GM21619 (cell line): ENCODE data around the gene AGXT.
"Not testable (repeated sequence)": the region's sequence is repeated elsewhere in the genome, so short reads cannot be mapped to it uniquely, and the experiment has no call there.

Experiments
- ATAC-seq: cut with Tn5 transposase; IDR thresholded peaks from one replicate; pipeline ENCODE4 v1.9.1; 2021; ENCODE audit not compliant: unreplicated experiment

Gene AGXT

DNA sequence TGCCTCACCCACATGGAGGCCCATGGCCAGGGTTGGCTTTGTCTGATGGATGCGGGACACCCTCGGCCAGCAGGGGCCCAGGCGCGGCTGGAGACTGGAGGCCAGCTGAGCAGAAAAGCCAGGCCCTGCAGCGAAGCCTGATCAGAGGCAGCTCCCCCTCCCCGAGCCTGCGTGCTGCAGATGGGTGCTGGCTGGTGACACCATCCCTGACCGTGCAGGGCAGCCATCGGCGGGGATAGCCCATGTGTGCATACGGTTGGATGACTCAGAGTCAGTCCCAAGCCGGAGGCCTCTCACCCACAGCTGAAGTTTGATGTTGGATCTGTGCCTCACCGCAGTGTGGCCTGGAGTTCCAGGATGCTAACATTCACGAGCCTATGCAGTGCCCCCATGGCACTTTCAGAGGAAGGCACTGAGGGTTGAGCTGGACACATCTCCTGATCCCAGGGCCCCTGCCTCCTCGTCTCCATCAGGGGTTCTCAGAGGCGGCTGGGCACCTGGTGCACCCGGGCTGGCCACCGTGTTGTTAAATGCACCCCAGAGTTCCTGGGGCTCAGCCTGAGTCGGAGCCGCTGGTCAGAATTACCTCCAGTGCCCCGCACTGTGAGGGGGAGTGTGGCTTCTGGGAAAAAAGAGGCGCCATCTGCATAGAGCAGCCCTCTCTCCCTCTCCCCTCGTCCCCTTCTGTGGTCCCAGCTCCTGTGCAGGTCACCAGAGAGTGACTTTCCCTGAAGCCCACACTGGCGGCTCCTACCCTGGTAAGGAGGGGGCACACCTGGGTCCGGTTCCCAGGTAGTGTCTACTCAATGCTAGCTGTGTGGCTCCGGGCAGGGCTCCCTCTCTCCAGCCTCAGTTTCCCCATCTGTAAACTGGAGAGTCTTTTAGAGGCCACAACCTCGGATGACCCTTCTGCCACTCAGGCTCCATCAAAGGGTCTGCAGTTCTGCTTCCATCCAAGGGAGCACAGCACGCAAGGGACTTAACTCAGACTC is 29.2 kb upstream of the AGXT start:
- ATAC-seq: no peak

DNA sequence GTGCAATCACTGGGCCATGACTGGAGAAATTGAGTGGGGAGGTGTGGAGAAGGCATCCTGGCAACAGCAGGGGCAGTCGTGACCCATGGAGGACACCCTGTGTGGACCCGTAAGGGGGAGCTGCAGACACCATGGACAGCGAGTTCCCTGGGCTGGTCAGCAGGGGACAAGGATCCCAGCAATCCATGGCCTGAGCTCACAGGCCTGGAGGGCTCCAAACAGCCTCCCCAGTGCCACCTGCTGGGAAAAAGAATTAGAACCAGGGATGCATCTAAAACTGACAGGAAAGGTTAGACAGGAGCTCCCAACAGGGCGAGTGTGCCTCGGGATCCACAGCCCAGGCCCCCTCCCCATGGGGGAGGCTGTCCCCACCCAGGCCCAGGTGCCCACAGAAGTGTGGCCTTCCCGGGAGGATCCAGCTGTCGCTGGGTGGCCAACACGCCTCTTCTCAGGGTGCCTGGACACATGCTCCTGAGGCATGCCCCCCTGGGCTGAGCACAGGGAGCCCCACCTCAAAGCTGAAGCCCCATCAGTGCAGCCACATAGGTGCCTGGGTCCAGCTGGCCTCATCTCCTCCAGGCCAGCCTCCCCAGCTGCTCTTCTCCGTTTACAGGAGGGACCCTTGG is 28.1 kb upstream of the AGXT start:
- no peak for ATAC-seq

DNA sequence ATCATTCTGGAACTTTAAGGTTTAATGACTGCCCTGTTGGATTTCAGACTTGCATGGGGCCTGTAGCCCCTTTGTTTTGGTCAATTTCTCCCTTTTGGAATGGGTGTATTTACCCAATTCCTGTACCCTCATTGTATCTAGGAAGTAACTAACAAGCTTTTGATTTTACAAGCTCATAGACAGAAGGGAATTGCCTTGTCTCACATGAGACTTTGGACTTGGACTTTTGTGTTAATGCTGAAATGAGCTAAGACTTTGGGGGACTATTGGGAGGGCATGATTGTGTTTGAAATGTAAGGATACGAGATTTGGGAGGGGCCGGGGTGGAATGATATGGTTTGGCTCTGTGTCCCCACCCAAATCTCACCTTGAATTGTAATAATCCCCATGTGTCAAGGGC is 22.3 kb upstream of the AGXT start:
- not testable (repeated sequence) for ATAC-seq

DNA sequence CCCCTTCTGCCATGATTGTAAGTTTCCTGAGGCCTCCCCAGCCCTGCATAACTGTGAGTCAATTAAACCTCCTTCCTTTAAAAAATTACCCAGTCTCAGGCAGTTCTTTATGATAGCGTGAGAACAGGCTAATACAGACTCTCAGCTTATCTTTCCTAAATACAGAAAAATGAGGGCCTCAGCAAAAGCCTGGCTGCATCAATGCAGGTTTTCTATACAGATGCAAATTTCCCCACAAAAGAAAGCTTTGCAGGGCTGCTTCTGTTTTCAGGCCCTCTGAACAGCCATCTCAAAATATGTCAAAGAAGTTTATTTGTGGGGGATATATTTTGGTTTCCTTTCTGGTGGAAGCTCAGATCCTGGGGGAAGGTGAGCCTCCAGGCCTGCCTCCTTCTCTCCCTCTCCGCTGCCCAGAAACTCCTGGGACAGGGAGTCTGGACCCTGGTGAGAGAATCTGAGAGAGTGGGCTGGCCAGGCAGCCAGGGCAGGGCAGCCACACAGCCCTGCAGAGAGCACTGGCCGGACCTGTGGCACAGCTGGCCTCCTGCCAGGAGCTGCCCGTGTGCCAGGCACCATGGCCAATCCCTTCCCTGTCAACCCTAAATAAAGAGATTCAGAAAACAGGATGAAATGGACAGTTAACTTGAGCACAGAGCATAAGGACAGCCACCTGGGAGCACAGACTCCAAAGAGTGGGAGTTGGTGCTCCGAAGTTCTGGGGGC is 21.6 kb upstream of the AGXT start:
- ATAC-seq: no peak

DNA sequence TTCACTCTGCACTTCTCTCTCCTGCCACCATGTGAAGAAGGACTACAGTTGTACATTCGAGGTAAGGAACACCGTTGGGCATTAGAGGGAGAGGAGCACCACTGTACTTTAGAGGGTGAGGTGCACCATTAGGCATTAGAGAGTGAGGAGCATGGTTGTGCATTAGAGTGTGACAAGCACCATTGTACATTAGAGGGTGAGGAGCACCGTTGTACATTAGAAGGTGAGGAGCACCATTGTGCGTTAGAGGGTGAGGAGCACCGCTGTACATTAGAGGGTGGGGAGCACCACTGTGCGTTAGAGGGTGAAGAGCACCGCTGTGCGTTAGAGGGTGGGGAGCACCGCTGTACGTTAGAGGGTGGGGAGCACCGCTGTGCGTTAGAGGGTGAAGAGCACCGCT is 20.8 kb upstream of the AGXT start:
- no peak for ATAC-seq

DNA sequence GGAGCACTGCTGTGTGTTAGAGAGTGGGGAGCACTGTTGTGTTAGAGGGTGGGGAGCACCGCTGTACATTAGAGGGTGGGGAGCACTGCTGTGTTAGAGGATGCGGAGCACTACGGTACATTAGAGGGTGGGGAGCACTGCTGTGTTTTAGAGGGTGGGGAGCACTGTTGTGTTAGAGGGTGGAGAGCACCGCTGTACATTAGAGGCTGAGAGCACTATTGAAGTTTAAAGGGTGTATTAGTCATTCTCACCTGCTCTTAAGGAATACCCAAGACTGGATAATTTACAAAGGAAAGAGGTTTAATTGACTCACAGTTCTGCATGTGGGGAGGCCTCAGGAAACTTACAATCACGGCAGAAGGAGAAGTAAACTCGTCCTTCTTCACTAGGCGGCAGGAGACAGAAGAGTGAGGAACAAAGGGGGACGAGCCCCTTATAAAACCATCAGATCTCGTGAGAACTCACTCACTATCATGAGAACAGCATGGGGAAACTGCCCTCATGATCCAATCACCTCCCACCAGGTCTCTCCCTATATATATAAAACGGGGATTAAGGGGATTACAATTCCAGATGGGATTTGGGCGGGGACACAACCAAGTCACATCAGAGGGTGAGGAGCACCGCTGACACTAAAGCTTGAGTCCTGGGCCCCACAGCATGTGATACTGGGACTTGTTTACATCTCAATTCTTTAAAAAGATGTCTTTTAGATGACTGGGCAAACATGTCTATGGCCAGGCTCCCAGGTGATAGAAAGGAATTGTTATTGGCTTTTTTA is 19.5 kb upstream of the AGXT start:
- no peak for ATAC-seq

DNA sequence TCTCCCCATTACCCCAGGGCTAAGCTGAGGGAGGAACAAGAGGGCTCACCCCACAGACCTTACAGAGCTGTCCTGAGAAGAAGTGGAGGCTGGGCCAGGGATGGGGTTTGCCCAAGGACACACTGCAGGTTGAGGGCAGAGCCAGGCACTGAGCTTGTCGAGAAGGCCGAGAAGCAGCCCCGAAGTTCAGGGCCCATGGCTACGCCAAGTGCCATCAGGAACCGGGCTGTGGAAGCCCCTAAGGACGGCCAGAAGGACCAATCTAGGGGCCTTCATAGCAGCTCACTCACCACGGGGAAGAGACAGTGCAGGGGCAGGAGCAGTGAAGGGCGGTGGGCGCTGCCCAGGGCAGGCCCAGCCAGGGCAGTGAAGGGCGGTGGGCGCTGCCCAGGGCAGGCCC is 18.6 kb upstream of the AGXT start:
- ATAC-seq: no peak

DNA sequence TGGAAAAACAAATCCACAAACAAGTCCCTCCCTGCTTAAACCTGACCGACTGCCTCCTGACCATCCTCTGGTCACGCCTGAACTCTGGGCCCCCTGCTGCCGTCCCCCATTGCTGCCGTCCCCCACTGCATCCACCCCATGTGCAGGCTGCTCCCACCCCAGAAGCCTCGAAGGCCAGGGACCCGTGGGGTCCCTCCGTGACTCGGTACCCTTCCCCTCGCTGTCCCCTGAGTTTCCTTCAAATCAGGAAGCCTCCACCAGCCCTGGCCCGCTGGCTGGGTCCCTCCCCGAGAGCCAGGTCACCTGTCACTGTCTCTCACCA is 17.9 kb upstream of the AGXT start:
- ATAC-seq: no peak

DNA sequence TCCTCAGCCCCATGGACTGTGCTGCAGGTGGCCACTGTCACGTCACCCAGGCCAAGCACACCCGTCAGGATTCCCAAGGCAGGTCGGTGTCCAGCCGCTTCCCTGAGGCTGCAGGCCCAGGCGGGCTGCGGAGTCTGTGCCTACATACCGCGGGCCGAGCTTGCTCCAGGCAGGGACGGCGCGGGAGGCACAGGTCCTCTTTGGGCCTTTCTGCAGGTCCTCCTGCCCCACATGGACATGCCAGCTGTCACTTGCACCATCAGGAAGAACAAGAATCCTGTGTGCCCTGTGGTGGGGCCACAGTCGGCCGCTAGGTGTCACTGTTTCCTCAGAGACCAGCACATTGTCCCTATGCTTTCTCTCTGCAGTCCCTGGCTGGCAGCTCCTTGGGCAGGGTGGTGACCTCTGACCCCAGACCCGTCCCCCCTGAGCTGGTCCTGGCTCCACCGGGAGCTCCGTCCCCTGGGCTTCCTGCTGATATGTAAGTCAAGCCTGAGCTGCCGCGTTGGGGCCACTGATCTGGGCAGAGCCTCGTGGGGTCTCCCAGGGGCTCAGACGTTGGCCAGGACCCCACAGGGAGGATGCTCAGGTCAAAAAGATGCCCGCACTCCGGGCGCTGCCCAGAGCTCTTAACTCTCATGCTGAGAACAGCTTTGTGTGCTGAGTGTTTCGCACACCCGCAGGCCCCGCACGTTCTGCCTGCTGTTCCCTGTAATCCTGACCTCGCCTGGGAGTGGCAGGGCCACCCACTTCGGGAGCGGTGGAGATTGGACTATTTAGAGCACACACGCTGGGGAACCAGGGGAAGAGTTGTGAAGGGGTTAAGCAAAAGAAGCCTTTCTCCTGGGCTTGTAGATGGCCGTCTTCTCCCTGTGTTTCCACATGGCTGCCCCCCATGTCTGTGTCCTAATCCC is 17.3 kb upstream of the AGXT start:
- no peak for ATAC-seq

DNA sequence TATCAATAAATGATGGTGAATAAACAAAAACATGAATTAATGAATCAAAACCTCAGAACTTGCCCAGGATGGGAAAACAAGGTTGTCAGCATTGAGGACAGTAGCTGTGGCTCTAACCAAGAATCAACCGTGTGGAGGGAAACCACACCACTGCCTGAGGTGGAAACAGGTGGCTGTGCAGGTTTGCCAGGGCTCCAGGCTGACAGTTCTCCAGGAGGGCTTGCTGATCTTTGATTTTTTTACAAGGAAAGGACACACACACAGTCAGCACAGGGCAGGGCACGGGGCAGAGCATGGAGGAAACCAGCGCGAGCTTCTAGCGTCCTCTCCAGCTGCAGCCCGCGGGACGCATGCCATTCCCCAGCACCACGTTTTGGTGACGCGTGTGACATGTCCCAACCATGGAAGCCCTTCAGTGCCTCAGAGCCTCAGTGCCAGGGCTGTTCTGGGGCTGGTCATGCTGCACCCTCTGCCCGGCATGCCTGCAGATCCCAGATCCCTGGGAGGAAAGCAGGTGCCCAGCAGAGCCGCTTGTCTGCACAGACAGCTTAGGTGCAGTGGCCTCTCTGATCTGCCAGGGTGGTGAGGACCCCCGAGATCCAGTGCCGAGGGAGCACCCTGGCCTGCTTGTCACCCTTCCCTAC is 15.8 kb upstream of the AGXT start:
- ATAC-seq: no peak

DNA sequence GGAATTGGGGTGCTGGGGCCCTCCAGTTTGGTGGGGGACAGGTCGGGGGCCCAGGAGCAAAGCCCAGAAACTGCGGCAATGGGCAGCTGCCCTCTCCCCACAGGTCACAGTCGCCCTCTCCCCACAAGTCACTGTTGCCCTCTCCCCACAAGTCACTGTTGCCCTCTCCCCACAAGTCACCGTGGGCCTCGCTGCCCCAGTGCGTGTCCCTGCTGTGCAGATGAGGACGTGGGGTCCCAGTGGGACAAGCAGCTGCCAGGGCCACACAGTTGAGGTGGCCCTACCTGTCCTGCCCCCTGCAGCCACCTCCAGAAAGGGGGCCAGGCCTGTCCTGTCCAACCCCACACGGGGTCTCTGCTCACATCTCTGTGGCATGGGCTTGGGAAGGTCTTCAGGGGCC is 13.0 kb upstream of the AGXT start:
- no peak for ATAC-seq

DNA sequence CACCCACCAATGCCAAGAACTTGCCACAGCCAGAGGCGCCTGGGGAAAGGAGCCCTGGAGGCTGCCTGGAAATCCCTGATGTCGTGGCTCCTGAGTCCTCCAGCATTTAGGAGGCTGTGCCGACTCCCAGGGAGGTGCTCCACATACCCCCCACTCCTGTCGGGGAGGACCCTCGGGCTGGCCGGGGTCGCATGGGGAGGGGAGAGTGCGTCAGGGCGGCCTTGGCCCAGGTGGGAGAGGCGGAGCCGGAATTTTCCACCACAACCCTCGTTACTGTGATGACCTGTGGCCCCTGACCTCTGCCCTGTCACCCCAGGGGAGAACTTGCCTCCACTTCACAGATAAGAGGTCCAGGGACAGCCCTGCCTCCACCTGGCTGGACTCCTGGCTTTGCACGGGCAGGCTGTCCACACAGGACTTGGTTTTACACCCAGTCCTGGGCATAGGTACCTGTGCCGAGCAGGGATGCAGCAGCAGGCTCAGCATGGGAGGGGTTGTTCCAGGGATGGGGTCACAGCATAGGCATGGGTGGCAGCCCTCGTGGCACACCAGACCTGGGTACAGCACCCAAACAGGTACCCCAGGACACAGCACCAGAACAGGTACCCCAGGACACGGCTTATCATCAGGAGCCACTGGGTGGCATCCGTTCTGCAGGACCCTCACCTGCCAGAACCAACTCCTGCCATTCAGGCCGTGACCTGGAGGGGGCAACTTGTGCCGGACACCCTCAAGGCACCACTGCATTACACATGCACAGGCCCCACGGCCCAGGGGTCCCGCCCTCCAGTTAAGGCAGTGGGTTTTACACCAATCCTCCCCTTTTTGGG is 12.3 kb upstream of the AGXT start:
- ATAC-seq: no peak

DNA sequence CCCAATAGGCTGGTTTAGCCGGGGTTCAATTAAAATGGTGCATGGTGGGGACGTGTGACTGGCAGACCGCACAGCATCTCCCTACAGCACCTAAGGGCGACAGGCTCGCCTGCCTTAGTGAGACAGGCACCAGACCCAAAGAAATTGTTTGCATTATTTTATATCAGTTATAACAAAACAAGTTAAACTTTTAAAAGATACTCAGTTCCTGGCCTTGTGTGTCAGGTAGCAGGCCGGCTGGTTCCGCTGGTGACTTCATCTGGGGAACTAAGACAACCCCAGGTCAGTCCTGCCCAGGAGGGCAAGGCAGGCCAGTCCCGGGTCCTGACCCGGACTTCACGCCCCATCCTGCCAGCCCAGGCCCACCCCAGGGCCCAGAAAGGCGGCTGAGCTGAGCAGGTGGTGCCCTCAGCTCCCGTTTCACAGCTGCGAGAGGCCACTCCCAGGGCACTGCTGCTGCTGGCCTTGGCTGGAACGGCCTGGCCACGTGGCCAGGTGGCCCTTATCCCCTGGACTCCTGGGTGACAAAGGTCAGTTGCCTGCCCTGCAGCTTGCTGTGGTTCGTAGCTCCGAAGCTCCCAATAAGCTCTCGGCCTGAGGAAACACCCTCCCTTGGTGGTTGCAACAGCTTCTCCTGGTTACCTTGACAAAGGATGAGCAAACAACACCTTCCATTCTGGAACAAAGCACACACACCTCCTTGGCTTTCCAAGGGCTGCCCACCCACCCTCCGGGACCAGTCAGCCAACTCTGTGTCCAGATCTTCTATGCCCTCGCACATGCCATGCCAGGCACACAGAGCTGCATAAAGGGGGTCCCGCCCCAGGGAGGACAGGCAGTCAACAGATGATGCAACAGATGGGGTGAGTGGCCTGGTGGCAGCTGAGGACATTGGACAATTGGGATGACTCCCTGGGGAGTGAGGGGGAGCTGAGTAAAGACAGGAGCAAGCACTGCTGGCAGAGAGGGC is 11.3 kb upstream of the AGXT start:
- no peak for ATAC-seq

DNA sequence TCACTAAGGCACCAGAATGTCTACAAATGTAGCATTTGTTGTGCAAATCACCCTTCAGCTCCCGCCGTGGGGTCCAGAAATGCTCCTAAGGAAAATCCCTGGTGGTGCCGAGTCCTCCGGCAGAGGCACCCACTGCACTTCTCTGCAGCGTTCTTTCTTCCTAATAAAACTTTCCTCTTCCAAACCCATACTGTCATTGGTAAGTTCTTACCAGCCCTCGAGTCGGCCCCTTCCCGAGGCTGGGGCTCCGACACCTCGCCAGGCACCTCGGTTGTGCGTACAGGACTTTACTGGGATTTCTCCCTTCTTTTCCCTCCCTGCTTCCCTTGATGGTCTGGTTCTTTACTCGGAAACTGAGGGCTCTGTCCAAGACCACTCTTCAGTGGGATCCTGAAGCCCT is 10.3 kb upstream of the AGXT start:
- no peak for ATAC-seq

DNA sequence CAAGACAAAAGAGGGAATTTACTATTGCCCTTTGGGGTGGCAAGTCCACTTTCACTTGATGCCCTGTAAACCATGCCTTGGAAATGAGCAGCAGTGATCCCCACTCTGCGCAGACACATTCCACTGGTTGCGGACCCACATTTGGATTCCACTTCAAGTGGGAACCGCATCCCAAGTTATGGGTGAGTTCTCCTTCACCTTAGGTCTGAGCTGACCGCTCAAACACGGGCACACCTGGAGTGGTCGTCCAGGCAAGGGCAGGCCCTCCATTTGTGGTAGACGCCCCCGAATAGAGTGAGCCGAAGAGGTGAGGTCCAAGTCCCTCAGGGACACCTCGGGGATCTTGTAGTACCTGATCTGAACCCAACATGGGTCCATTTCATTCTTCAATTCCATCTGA is 9.8 kb upstream of the AGXT start:
- ATAC-seq: no peak

DNA sequence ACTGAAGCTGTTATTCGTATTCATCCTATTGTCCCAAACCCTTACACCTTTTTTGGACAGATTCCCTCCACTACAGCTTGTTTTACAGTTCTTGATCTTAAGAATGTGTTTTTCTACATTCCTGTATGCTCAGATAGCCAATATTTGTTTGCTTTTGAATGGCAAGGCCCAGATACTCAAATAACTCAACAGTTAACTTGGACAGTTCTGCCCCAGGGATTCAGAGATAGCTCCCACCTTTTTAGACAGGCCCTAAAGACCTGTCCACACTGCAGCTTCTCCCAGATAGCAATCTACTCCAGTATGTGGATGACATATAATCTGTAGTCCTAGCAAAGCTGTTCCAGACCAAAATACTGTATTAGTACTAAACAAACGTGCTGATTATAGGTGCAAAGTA is 7.1 kb upstream of the AGXT start:
- no peak for ATAC-seq

DNA sequence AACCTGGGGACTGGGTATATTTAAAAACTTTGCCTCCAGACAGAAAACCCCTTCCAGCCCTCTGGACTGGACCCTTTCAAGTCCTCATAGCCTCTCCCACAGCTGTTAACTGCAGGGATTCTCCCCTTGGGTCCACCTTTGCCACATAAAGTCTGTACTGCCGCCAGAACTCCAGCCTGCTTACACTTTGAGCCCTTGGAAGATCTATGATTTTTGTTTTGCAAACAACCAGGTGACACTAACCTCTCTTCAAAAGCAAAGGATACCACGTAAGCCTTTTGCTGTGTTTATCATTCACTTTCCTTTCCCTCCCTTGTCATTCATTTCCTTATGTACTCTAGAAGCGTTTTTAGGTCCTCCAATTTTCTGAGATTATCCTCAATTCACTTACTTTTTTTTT is 4.1 kb upstream of the AGXT start:
- ATAC-seq: no peak

DNA sequence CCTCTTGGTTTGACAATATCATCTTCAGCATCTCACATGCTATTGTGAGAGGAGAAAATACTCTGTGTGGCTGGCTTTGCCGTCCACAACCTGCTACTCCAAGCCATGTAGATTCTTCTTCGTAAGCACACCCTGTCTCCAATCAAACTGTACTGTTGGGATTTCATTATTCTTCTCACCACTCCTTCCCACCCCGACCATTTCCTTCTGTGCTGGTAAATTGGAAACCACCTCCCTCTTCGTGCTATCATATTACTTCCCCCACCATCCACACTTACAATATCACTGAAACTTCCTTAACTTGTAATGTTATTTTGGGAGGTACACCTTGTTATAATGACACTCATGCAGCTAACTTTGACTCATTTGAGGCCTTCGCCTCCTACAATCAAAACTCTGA is 3.2 kb upstream of the AGXT start:
- no peak for ATAC-seq
